Ovary (tissue), 9 donors: ENCODE results near the gene DUSP2. TPM values are rescaled to one million over a fixed set of nuclear protein-coding genes. Genes with fewer than 3 reads are reported as not detected.

Source experiments
- DNase-seq, 5 donors: peaks; one replicate each; pipeline ENCODE4 v3.0.0-alpha.2; 2019 to 2020
- H3K27ac ChIP-seq, 2 donors: fragments of 200-600 bp; one replicate each; pipeline versions ENCODE4 v1.5.1 to v1.8.0; 2019 to 2022
- H3K27me3 ChIP-seq: fragments of 200-600 bp; one replicate; pipeline ENCODE4 v1.8.0; 2022
- H3K36me3 ChIP-seq: fragments of 200-600 bp; sonication (generic); one replicate; pipeline ENCODE4 v1.5.1; 2019
- H3K4me1 ChIP-seq: one replicate; pipeline ENCODE4 v1.8.1; 2013; ENCODE audit warnings: mild to moderate bottlenecking, moderate library complexity; ENCODE audit not compliant: insufficient read depth
- H3K4me3 ChIP-seq: fragments of 200-600 bp; sonication (generic); one replicate; pipeline ENCODE4 v1.5.1; 2017
- H3K9me3 ChIP-seq, 2 donors: fragments of 200-600 bp in 1 of 2; sonication (generic) in 1 of 2; one replicate each; pipeline versions ENCODE4 v1.5.1 to v1.8.1; 2013 to 2019; ENCODE audit warnings: mild to moderate bottlenecking in 1 of 2, moderate library complexity in 1 of 2
- CTCF ChIP-seq, 3 donors: fragments of 450-650 bp in 2 of 3; fragments of 200-600 bp in 1 of 3; IDR thresholded peaks; one replicate each; pipeline versions ENCODE4 v1.5.1 to v1.8.0; 2016 to 2022; ENCODE audit warnings: antibody characterized with exemption in 3 of 3, mild to moderate bottlenecking in 1 of 3
- EP300 ChIP-seq: sonication (generic); formaldehyde crosslinking; IDR thresholded peaks from one replicate; pipeline ENCODE4 v1.6.1; 2017; ENCODE audit warnings: antibody characterized with exemption
- POLR2A ChIP-seq: fragments of 450-650 bp; IDR thresholded peaks from one replicate; pipeline ENCODE4 v1.6.1; 2017; ENCODE audit warnings: antibody characterized with exemption, mild to moderate bottlenecking, moderate library complexity
- WGBS, 3 donors: extraction: QIAGEN DNeasy Blood & Tissue Kit in 1 of 3; methylation state at CpG; one replicate each; pipeline versions ENCODE4 v1.1.5 to v1.1.7; 2013 to 2017; 5-methylcytosine and 5-hydroxymethylcytosine counted together
- intact Hi-C, 4 donors: fragments of 100-400 bp; cut with DNase I; formaldehyde crosslinking; loops; one replicate each; pipeline versions ENCODE4 v1.11.0 to v1.15.1; 2022 to 2023
- polyA plus RNA-seq, 2 donors: library from polyadenylated mRNA; stranded (reverse); fragments of 200-250 nt in 1 of 2; fragments of 350-450 nt in 1 of 2; fragmentation: Illumina TruSeq in 1 of 2; extraction: RNeasy Lipid Tissue Mini Kit (QIAGEN cat#74804) in 1 of 2; gene quantifications; one replicate each; pipeline ENCODE4 v1.2.3, GENCODE V29; 2013 to 2014
- total RNA-seq, 7 donors: library from RNA; depleted of rRNA in 2 of 7; stranded (reverse); fragments of >200 nt in 2 of 7; fragmentation: NEBNext Ultra II Directional in 3 of 7; extraction: Animal tissue kit (Norgen Biotek cat#: 25700) in 3 of 7; gene quantifications; one replicate each; pipeline versions ENCODE4 v1.1.0 to v1.2.4, GENCODE V29; 2016 to 2023
- donor health status: DM: no; HTN: no; CAD: no; lungs with moderate emphysema.
- donor health status: DM: no; HTN: no; CAD: no.
- donor health status: Bipolar disorder and iron deficiency.
- donor health status: DM: yes; HTN: yes; CAD: no.
- donor health status: DM: no; HTN: no; CAD: no.
- donor health status: DM: yes; HTN: yes; CAD: no.

The DUSP2 gene
- total and polyA plus RNA-seq, 9 donors, result 0.52 to 111 (median 3.1) TPM

GRCh38 chr2:96167407-96168013 lies 22.3 kb upstream of the DUSP2 start:
- DNase-seq, result no peak
- no peaks in the 10 kb centered on the region for H3K9me3 ChIP-seq
- no peak for TF ChIP-seq CTCF (IDR thresholded peaks at IDR 0.05)
- TF ChIP-seq POLR2A, result no peak
- TF ChIP-seq EP300, result no peak
- no peak overlapping the region for H3K4me3 ChIP-seq
- WGBS, 3 donors, result 56 to 73% (median 68%) methylated on average over 6 of the region's 6 CpGs
- intact Hi-C loops, result no loop called here
- no peaks in the 10 kb centered on the region for H3K36me3 ChIP-seq
- no peaks in the 10 kb centered on the region for H3K4me1 ChIP-seq
- no peak overlapping the region for H3K27ac ChIP-seq
- no peaks in the 10 kb centered on the region for H3K27me3 ChIP-seq

- no peaks in the 10 kb centered on the region for H3K9me3 ChIP-seq
- no peaks in the 10 kb centered on the region for H3K36me3 ChIP-seq
- H3K27ac ChIP-seq, result no peak overlapping the region
- H3K27me3 ChIP-seq, result no peaks in the 10 kb centered on the region
- 81 to 88% (median 86%) methylated on average over 16 to 18 of the region's 18 CpGs for WGBS, 3 donors
- no peak overlapping the region for H3K4me3 ChIP-seq
- TF ChIP-seq POLR2A (no peak), CTCF (IDR thresholded peaks at IDR 0.05) (no peak), EP300 (no peak)
- intact Hi-C loops, result no loop called here
- H3K4me1 ChIP-seq, result no peaks in the 10 kb centered on the region
- no peak for DNase-seq
These were observed 19.4 kb upstream of the DUSP2 start for GRCh38 chr2:96164459-96165184.

DNA sequence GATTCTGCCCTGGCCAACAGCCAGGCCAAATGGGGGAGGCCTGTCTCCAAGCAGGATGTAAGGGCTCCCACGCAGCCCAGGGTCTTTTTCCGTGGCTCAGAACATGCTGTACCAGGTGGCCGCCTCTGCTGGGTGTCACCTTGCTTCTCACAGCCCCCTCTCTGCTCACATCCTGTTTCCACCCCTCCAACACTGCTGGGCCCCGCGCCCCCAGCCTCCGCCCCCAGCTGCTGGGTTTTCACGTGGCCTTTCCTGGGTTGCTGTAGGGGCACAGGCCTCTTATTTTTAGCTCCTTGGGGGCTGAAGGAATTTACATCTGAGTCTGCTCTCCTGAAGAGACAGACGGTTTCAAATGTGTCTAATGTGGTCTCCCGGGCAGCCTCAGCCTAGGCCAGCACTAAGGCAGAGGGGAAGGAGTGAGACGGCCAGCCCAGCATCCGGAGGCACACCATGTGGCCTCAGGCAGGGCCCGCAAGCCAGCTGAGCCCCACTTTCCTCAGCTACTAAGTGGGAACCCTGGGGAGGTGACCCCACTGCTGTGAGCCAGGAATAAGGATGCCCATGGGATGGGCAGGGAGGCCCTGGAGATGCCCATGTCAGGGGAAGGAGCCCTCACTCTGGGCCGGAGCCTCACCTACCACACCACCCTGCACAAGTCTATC lies 18.7 kb upstream of the DUSP2 start:
- no peaks in the 10 kb centered on the region for H3K27me3 ChIP-seq
- intact Hi-C loops, result no loop called here
- no peaks in the 10 kb centered on the region for H3K36me3 ChIP-seq
- H3K9me3 ChIP-seq, result no peaks in the 10 kb centered on the region
- no peak for DNase-seq
- TF ChIP-seq CTCF (IDR thresholded peaks at IDR 0.05), result no peak
- H3K27ac ChIP-seq, result no peak overlapping the region
- H3K4me3 ChIP-seq, result no peak overlapping the region
- 40 to 49% (median 43%) methylated on average over 13 of the region's 13 CpGs for WGBS, 3 donors
- no peaks in the 10 kb centered on the region for H3K4me1 ChIP-seq

DNA sequence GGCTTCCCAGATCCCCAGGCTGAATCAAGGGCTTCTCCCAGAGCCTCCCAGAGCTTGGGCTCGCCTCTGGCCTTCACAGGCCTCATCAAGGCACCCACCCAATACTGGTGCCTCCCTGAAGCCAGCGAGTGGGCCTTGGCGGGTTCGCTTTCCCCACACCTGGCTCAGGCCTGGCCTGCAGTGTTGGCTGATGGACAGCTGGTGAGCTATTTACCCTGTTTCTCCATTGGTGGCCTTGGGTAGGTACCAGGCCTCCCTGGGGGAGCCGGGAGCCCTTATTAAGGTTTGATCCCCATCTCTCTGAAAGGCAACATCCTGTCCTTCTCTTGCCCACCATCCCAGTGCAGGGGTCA lies 18.2 kb upstream of the DUSP2 start:
- no peak overlapping the region for H3K27ac ChIP-seq
- 72 to 87% (median 74%) methylated on average over 5 of the region's 5 CpGs for WGBS, 3 donors
- intact Hi-C loops, result no loop called here

More for the DNA sequence above, 18.2 kb upstream of the DUSP2 start:
- TF ChIP-seq CTCF (IDR thresholded peaks at IDR 0.05) (no peak), POLR2A (no peak), EP300 (no peak)
- Histone ChIP-seq H3K4me3 (no peak overlapping the region), H3K27me3 (no peaks in the 10 kb centered on the region), H3K9me3 (no peaks in the 10 kb centered on the region), H3K4me1 (no peaks in the 10 kb centered on the region), H3K36me3 (no peaks in the 10 kb centered on the region)
- DNase-seq, result no peak
